GOT3 (cell line): ENCODE results near the gene SNX20.

ENCODE experiments used
- DNase-seq: peaks from one replicate; lab custom pipeline; 2025; ENCODE audit warnings: mixed read lengths; lab: John Stamatoyannopoulos, UW

SNX20 gene

GRCh38 chr16:50704245-50704644, 23.1 kb upstream of the SNX20 start:
- DNase-seq, result no peak

GRCh38 chr16:50702725-50703124, 21.6 kb upstream of the SNX20 start:
- no peak for DNase-seq

DNA sequence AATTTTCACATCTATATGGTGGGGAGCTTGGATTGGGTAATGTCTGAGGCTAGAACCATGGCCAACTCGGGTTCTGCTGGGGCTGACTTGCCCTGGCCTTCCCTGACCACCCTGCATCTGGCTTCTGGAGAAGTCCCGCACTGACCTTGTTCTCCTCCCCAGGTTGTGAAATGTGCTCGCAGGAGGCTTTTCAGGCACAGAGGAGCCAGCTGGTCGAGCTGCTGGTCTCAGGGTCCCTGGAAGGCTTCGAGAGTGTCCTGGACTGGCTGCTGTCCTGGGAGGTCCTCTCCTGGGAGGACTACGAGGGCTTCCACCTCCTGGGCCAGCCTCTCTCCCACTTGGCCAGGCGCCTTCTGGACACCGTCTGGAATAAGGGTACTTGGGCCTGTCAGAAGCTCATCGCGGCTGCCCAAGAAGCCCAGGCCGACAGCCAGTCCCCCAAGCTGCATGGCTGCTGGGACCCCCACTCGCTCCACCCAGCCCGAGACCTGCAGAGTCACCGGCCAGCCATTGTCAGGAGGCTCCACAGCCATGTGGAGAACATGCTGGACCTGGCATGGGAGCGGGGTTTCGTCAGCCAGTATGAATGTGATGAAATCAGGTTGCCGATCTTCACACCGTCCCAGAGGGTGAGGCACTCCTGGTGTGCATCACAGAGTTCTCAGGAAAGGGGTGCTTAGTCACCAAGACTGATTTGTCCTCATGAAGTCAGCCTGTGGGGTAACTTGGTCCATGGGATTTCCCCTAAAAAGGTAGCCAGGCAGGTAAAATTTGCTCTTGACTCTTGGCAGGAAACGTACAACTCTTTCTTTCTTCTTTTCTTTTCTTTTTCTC, 18.4 kb upstream of the SNX20 start:
- no peak for DNase-seq

DNA sequence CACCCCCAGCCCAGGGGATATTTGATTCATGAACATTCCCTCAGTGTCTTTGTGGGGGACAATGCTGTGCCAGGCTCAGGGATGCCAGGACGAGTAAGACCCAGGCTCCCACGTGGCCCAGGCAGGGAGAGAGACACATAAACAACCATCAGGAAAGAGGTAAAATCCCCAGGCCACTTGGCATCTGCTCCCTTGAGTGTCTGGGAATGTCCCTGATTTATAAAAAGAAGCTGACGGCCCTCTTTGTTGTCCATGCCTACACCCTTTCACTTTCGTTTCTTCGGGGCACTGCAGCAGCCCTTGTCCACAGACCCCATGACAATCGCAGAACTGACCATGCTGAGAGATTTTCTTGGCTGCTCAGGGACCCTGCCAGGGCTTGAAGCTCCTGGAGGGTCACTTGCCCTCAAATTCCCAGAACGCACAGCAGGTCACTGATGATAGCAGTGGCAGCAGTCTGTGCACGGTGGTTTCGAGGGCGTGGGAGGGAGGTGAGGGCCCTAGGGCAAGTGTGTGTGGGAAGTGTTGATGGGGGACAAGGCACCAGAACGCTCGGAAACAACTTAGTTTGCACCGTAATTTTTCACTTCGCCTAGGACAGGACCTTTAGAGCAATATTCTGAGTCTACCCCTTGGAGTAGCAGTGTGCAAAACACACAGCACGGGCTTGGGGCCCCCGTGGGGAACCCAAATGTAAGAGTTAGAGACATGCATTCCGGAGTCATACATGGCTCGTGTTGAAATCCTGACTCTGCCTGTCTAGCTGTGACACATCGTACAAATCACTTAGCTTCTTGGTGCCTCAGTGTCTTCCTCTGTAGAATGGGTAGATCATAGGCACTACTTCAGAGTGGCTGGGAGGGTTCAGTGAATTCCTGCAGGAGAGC, 17.0 kb upstream of the SNX20 start:
- no peak for DNase-seq

GRCh38 chr16:50697421-50697715, 16.3 kb upstream of the SNX20 start:
- no peak for DNase-seq

DNA sequence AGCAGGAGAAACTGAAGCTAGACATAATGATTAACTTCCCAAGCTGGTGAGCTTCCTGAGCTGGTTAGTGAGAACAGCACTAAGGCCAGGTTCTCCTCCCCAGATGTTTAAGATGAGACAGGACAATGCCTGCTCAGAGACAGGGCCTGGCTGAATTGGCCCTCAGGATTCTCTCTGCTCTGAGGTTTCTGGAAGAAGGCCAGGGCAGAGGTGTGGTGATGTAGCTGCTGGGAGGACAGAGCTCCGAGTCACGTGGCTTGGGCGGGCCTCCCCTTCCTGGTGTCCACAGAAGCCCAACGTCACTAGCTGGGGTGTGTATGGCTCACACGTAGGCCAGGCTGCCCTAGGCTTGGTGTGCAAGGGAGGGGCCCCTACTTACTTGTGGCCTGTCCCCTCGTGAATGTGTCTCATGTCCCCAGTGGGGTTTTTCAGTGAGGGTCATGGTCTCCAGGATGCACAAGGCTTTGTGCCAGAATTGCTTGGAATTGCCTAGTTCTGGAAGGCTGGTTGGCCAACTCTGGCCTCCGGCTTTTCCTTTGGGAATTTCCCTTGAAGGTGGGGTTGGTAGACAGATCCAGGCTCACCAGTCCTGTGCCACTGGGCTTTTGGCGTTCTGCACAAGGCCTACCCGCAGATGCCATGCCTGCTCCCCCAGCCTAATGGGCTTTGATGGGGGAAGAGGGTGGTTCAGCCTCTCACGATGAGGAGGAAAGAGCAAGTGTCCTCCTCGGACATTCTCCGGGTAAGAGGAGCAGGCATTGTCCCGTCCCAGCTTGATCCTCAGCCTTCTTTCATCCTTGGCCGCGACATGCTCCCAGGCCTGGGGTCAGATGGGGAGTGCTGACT, 15.7 kb upstream of the SNX20 start:
- no peak for DNase-seq

- DNase-seq, result no peak
Observed at GRCh38 chr16:50696126-50696525, 15.0 kb upstream of the SNX20 start.

DNA sequence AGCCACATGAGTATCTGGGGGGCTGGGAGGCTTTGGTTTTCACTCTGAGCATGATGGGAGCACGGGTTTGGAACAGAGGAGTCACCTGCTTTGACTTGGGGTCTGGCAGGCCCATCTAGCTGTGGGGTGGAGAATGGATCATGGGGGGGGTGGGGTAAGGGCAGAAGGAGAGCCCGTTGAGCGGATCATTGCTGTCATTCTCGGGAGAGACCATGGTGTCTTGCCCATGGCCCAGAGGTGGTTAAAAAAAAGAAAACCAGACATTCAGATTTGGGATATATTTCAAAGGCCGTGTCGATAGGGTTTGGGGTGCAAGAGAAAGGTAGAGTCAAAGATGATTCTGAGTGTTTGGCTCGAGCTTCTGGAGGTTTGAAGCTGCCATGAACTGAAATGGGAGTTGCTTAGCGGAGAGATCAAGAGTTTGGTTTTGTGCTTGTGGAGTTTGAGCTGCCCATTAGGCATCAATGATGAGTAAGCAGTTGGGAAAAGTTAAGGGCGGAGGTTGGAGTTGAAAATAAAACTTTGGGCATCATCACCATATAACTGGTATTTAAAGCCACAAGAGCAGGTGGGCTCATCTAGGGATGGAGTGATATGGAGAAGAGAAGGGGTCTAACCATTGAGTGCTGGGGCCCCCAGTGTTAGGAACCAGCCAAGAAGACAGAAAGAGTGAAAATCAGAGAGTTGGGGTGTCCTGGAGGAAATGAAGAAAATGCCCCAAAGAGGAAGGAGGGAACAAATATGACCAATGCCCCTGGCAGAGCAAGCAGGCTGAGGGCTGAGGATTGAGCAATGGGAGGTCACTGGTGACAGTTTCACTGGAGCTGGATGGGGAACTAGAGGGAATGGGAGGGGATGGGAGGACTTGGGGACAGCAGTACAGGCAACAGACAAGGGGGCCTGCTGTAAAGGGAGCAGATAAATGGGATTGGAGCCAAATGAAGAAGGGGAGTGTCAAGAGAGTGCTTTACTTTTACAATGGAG, 14.2 kb upstream of the SNX20 start:
- no peak for DNase-seq

DNA sequence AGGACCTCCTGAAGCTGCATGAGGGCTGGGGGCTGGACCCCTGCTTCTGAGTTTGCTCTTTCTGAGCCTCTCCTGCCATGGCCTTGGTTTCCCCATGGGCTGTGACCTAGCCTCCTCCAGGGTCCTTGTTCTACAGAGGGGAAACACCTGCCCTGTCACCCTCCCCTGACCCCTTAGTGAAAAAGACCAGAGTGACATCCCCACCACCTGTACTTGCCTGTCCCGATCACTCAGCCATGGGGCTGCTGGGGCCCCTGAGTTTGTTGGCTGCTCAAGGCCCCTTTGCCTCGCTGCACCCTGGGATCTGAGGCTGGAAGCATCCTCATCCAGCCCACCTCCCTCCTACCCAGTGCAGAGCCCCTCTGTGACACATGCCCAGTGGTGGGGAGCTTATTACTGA, 13.1 kb upstream of the SNX20 start:
- DNase-seq, result no peak

DNA sequence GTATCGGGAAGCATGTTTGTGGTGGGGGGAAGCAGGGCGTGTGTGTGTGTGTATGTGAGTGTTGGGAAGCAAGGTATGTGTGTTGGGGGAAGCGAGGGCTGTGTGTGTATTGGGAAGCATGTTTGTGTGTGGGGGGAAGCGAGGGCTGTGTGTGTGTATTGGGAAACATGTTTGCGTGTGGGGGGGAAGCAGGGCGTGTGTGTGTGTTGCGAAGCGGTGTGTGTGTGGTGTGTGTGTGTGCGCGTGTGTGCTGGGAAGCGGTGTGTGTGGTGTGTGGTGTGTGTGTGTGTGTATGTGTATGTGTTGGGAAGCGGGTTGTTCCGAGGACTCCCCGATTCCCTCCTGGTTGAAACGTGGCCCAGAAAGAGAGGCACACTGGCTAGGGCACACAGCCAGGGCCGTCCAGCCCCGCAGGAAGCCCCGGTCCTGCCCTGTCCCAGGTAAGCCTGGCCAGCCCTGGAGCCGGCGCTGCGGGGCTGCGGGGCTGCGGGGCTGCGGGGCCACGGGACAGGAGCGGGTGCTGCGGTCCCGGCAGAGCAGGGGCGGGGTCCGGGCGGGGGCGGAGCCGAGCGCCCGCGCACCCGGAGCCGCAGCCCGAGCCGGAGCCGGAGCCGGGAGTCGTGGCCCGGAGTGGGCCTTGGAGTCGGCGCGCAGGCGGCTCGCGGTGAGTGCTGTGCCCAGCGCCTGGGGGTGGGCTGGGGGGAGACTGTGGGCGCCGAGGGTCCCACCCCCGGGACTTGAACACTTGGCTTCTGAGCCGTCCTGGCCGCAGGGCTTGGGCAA, 12.1 kb upstream of the SNX20 start, which contains the start of gene NOD2:
Gene NOD2, plus strand, starts transcription at position 608 of the 783 bp plus-strand sequence. CDS start 5,890 bp downstream, outside the sequence.
- no peak for DNase-seq

GRCh38 chr16:50692644-50692998, 11.5 kb upstream of the SNX20 start:
- no peak for DNase-seq

DNA sequence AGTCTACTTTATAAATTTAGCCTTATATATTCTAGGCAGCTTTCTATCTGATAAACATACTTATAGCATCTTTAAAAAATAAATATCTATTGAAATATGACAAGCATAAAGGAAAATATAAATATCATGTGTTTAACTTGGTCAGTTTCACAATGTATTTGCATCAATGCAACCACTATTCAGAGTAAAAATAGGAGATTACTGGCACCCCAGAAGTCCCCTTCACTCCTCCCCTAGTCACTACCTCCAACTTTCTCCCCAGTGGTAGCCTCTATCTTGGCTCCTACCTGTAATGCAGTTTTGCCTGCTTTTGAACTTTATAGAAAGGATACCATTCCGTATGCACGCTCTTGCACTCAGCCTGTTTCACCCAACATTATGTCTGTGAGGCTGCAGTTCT, 9.1 kb upstream of the SNX20 start:
- DNase-seq, result no peak

DNA sequence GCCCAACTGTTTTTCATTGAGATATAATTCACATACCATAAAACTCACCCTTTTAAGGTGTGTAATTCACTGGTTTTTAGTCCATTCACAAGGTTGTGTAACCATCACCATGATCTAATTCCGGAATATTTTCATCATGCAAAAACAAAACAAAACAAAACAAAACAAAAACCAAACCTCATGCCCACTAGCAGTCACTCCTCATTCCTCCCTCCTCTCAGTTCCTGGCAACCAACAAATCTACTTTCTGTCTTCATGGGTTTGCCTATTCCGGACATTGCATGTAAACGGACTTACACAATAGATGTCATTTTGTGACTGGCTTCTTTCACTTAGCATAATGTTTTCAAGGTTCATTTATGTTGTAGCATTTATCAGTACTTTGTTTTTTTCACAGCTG, 7.8 kb upstream of the SNX20 start:
- no peak for DNase-seq

- DNase-seq, result no peak
Observed at GRCh38 chr16:50688083-50688482, 7.0 kb upstream of the SNX20 start.

- no peak for DNase-seq
Observed at GRCh38 chr16:50685462-50686063, 4.5 kb upstream of the SNX20 start.

DNA sequence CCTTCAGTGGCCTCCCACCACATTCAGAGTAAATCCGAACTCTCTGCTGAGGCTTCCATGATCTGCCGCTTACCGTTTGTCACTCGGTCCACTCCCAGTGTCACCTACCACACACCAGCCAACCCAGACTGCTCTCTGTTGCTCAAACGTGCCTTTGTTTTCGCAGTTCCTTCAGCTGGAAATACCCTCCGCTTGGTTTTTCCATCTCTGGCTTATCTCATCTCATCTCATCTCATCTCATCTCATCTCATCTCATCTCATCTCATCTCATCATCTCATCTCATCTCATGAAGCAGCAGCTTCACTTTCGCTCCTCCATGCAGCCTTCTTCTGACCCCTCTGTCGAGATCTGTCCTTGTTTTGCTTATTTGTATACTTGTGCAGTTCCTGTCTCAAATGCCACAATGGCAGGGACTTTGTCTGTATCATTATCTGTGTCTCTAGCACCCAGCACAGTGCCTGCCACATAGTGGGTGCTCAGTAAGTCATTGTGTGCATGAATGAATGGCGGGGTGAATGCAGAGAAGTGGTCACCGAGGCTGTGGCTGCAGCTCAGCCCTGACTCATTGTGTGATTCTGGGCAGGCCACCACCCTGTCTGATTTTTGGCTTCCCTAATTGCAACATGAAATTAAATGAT, 3.8 kb upstream of the SNX20 start:
- DNase-seq, result no peak

GRCh38 chr16:50683689-50684374, 2.7 kb upstream of the SNX20 start:
- DNase-seq, result no peak

- DNase-seq, result no peak
Observed at GRCh38 chr16:50680556-50680893, 587 bp downstream of the SNX20 start.
